KMS-11 (cell line): ENCODE measurements around the gene MCM3AP.
A peak's percentile ranks its signal among the peaks of the same experiment; 100 is the strongest.

ENCODE experiments used
- H2AFZ ChIP-seq: fragments of 200-600 bp; sonication (generic); 2 replicates; pipeline ENCODE4 v1.6.1; 2016; ENCODE audit warnings: antibody characterized with exemption, mixed run types, low read depth
- H3K27ac ChIP-seq: fragments of 200-600 bp; sonication (generic); 2 replicates; pipeline ENCODE4 v1.6.1; 2016; ENCODE audit warnings: mild to moderate bottlenecking, mixed run types
- H3K27me3 ChIP-seq: fragments of 200-600 bp; sonication (generic); 2 replicates; pipeline ENCODE4 v1.6.1; 2017; ENCODE audit warnings: mild to moderate bottlenecking, low read depth, mixed run types, moderate library complexity; ENCODE audit not compliant: insufficient read depth
- H3K36me3 ChIP-seq: fragments of 200-600 bp; sonication (generic); 2 replicates; pipeline ENCODE4 v1.6.1; 2017; ENCODE audit warnings: mild to moderate bottlenecking, mixed run types; ENCODE audit not compliant: insufficient read depth
- H3K4me1 ChIP-seq: fragments of 200-600 bp; sonication (generic); 2 replicates; pipeline ENCODE4 v1.6.1; 2016; ENCODE audit warnings: mild to moderate bottlenecking, low read depth, mixed run types; ENCODE audit not compliant: poor library complexity, severe bottlenecking
- H3K4me2 ChIP-seq: fragments of 200-600 bp; sonication (generic); 2 replicates; pipeline ENCODE4 v1.7.0; 2016; ENCODE audit warnings: mild to moderate bottlenecking, mixed run types
- H3K4me3 ChIP-seq: fragments of 200-600 bp; sonication (generic); IDR thresholded peaks from 2 replicates; pipeline ENCODE4 v1.6.1; 2017; ENCODE audit warnings: low read depth, low read length, mixed read lengths; ENCODE audit not compliant: insufficient read depth
- H3K79me2 ChIP-seq: fragments of 200-600 bp; sonication (generic); 2 replicates; pipeline ENCODE4 v1.6.1; 2016; ENCODE audit warnings: low read depth, mixed run types; ENCODE audit not compliant: insufficient read depth
- H3K9ac ChIP-seq: fragments of 200-600 bp; sonication (generic); 2 replicates; pipeline ENCODE4 v1.6.1; 2016; ENCODE audit warnings: mild to moderate bottlenecking, mixed run types
- H4K20me1 ChIP-seq: fragments of 200-600 bp; sonication (generic); 2 replicates; pipeline ENCODE4 v1.6.1; 2016; ENCODE audit warnings: mild to moderate bottlenecking, mixed run types; ENCODE audit not compliant: insufficient read depth
- TF ChIP-seq, protein P1 (sequence below): fragments of 200-600 bp; sonication (generic); conservative IDR thresholded peaks from 2 replicates; pipeline ENCODE4 v1.6.1; 2017; ENCODE audit warnings: low read depth, mild to moderate bottlenecking, antibody characterized with exemption, low read length, moderate library complexity, mixed read lengths

MCM3AP gene

DNA sequence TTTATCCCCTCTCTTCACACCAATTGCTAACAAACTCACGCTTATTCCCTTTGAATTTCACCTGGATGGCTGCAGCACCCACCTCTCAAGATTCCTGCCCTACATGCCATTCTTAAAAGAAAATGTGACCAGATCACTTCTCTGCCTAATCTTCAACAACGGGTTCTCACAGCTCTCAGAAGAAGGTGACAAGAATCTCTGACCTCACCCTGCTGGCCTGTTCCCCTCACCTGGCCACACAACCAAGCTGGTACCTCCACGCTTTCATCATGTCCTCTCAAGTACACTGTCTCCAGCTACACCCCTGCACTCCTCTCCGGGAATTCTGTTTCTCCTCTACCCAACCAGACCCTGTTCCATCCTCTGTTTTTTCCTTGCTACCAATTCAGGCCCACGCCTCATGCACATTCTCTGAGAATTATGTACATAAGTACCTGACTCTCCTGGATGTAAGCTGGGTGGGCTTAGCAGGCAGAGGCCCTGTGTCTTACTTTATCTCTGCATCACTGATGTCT, 50.9 kb downstream of the MCM3AP start:
- Histone ChIP-seq H2AFZ (no peak overlapping the region), H3K4me3 (no peak overlapping the region), H3K4me2 (no peak overlapping the region), H3K36me3 (no peaks in the 10 kb centered on the region; the same call in 1 of the 2 replicates), H3K27me3 (no peaks in the 10 kb centered on the region), H4K20me1 (no peaks in the 10 kb centered on the region; the same call in 1 of the 2 replicates), H3K79me2 (peaks cover 26% of the 10 kb centered on the region), H3K27ac (no peak overlapping the region; the same call in 1 of the 2 replicates), H3K9ac (no peak overlapping the region), H3K4me1 (peaks cover 22% of the 10 kb centered on the region)
- TF ChIP-seq, protein P1, sequence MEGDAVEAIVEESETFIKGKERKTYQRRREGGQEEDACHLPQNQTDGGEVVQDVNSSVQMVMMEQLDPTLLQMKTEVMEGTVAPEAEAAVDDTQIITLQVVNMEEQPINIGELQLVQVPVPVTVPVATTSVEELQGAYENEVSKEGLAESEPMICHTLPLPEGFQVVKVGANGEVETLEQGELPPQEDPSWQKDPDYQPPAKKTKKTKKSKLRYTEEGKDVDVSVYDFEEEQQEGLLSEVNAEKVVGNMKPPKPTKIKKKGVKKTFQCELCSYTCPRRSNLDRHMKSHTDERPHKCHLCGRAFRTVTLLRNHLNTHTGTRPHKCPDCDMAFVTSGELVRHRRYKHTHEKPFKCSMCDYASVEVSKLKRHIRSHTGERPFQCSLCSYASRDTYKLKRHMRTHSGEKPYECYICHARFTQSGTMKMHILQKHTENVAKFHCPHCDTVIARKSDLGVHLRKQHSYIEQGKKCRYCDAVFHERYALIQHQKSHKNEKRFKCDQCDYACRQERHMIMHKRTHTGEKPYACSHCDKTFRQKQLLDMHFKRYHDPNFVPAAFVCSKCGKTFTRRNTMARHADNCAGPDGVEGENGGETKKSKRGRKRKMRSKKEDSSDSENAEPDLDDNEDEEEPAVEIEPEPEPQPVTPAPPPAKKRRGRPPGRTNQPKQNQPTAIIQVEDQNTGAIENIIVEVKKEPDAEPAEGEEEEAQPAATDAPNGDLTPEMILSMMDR = no peak

DNA sequence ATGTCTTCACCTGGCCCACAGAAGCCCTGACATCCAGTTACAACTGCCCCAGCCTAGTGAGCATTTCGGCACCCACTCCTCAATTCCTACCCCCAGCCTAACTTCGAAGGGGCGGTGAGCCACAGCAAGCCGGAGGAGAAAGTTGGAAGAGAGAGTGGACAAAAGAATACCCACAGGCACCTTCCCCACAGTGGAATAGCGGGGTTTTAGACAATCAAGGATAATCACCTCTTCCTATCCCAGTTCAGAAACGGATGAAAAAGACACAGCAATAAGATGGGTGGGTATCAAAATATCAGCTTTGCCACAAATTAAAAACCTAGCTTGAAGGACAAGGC, 55.5 kb downstream of the MCM3AP start:
- Histone ChIP-seq H3K4me1 (peaks cover 41% of the 10 kb centered on the region), H3K4me2 (peak overlapping the region; percentile 67), H3K9ac (peak overlapping the region; percentile 94; the same call in 1 of the 2 replicates), H3K27me3 (no peaks in the 10 kb centered on the region), H3K27ac (no peak overlapping the region), H3K36me3 (no peaks in the 10 kb centered on the region; the same call in 1 of the 2 replicates), H2AFZ (no peak overlapping the region; the same call in 1 of the 2 replicates), H3K4me3 (no peak overlapping the region), H4K20me1 (peaks cover 15% of the 10 kb centered on the region; the same call in 1 of the 2 replicates), H3K79me2 (peaks cover 63% of the 10 kb centered on the region)
- TF ChIP-seq, protein P1 = no peak

DNA sequence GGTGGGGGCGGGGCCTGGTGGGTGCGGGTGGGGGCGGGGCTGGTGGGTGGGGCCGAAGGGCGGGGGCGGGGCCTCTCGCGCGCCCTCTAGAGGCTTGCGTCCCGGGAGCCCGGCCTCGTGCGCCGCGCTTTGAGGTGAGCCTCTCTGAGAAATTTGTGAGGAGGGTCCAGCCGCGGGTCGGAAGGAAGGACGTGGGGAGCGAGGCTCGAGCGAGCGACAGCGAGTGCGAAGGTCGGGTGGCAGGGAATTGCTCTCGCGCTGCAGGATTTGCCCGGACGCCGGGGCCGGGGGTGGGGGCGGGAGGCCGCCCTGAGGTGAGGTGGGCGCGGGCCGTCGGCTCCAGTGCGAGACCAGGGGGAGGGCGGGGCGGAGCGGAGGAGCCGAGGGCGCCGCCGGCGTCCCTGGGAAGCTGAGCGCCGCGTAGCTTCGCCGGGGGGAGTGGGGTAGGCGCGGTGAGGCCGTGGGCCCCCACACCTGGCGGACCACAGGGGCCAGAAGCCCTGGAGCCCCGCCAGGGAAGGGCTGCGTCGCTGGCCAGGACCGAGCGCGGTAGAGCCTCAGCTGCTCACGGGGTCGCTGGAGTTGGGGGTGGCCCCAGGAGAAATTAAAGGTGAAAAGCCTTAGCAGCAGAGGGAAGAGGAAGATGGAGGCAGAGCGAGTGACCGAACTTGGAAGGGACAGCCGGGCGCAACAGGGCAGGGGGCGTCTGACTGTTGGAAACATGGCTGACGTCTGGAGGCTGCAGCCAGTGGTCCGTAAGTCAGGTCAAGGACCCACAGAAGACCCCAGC, 56.1 kb downstream of the MCM3AP start:
- Histone ChIP-seq H2AFZ (peak overlapping the region; percentile 80), H3K27me3 (no peaks in the 10 kb centered on the region), H3K27ac (peak overlapping the region; percentile 78), H3K79me2 (peaks cover 68% of the 10 kb centered on the region), H3K4me1 (peaks cover 43% of the 10 kb centered on the region), H4K20me1 (0 out of 2 replicates have a peak, but pooled peaks cover 15% of the 10 kb centered on the region), H3K9ac (peak overlapping the region; percentile 94), H3K36me3 (no peaks in the 10 kb centered on the region), H3K4me2 (peak overlapping the region; percentile 67), H3K4me3 (no peak overlapping the region)
- TF ChIP-seq, protein P1 = peak; percentile 47

DNA sequence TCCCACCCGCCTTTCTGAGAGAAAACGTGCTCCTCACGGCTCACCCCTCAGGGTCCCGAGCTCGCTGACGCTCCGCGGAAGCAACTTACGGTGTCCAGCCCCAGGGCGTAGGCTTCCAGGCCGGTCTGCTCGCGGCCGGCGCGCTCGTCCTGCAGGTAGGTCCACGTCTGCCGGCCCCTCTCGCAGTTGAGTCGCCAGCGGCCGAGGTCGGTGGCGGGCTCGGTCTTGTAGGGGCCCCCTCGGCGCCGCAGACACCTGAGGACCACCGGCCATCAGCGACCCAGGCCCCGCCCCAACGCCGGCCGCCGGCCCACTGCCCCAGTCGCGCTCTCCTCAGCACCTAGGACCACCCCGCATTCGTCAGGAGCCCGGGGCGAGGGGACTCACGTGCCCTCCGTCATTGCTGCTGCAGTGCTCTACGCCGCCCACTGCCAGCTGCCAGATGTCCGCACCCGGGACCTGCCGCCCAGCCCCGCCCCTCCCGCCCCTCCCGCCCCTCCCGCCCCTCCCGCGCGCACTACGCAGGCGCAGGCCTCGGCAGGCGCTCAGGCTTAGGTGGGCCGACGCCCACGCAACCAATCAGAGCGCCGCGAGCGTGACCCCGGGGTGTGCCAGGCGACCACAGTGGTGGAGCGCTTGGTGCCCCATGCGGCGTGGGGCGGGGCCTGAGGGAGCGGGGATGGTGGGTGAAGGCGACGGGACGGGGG, 56.9 kb downstream of the MCM3AP start, which contains the start of gene LSS:
LSS (minus strand) TSS at position 430 of the 707 bp plus-strand sequence; CDS start at position 401, 29 bp downstream.
- Histone ChIP-seq H3K79me2 (peaks cover 77% of the 10 kb centered on the region), H3K9ac (peak within 1 kb of the TSS; percentile 94), H3K36me3 (no peaks in the 10 kb centered on the region), H3K27me3 (no peaks in the 10 kb centered on the region), H2AFZ (peak within 1 kb of the TSS; percentile 80), H3K4me1 (peaks cover 43% of the 10 kb centered on the region), H4K20me1 (0 out of 2 replicates have a peak, but pooled peaks cover 15% of the 10 kb centered on the region), H3K27ac (peak within 1 kb of the TSS; percentile 78), H3K4me2 (peak within 1 kb of the TSS; percentile 80), H3K4me3 (no peak within 1 kb of the TSS)
- TF ChIP-seq, protein P1 = no peak
